HAP-1 (cell line): ENCODE results near the gene TEDC1.

Experiments used
- DNase-seq, 2 experiments: peaks; one replicate each; pipeline ENCODE4 v3.0.0-alpha.2; 2016 to 2020; ENCODE audit warnings: low spot score in 2 of 2
- H3K27me3 ChIP-seq: fragments of 250-450 bp; sonication (Bioruptor Pico); 2 replicates; pipeline ENCODE4 v1.5.1; 2020; ENCODE audit warnings: low read depth, mild to moderate bottlenecking, moderate library complexity
- H3K36me3 ChIP-seq: fragments of 250-450 bp; sonication (Bioruptor Pico); replicated peaks from 2 replicates; pipeline ENCODE4 v1.5.1; 2020; ENCODE audit warnings: mild to moderate bottlenecking
- H3K4me1 ChIP-seq: fragments of 250-450 bp; sonication (Bioruptor Pico); 2 replicates; pipeline ENCODE4 v1.5.1; 2020; ENCODE audit warnings: mild to moderate bottlenecking
- H3K4me3 ChIP-seq: fragments of 250-450 bp; sonication (Bioruptor Pico); 2 replicates; pipeline ENCODE4 v1.5.1; 2020; ENCODE audit warnings: mild to moderate bottlenecking, moderate library complexity
- H3K9me3 ChIP-seq: fragments of 250-450 bp; sonication (Bioruptor Pico); 2 replicates; pipeline ENCODE4 v1.5.1; 2020; ENCODE audit warnings: mild to moderate bottlenecking, moderate library complexity
- in situ Hi-C: fragments of 300-500 bp; cut with MboI; formaldehyde crosslinking; loops from 3 replicates; pipeline ENCODE4 v1.14.3; 2020; ENCODE audit warnings: low sequenced_read_pairs, inconsistent platforms, mixed read lengths

TEDC1 gene

GRCh38 chr14:105530285-105531087 is 39.4 kb downstream of the TEDC1 start:
- peaks cover 6% of the 10 kb centered on the region for H3K27me3 ChIP-seq
- in situ Hi-C loops, result loop anchor here (5.0 kb wide), 1 partner anchor 153 kb away; no protein-coding TSS in a partner anchor
- H3K4me3 ChIP-seq, result no peak overlapping the region
- peaks cover 3% of the 10 kb centered on the region; the same call in 1 of the 2 replicates for H3K4me1 ChIP-seq
- H3K9me3 ChIP-seq, result no peaks in the 10 kb centered on the region
- DNase-seq, result no peak
- peaks cover 5% of the 10 kb centered on the region for H3K36me3 ChIP-seq

GRCh38 chr14:105531088-105531893 is 40.2 kb downstream of the TEDC1 start:
- H3K4me3 ChIP-seq, result no peak overlapping the region
- H3K27me3 ChIP-seq, result no peaks in the 10 kb centered on the region
- peaks cover 5% of the 10 kb centered on the region for H3K36me3 ChIP-seq
- no peaks in the 10 kb centered on the region for H3K9me3 ChIP-seq
- DNase-seq, result no peak
- in situ Hi-C loops, result loop anchor here (5.0 kb wide), 1 partner anchor 154 kb away; no protein-coding TSS in a partner anchor
- peaks cover 3% of the 10 kb centered on the region; the same call in 1 of the 2 replicates for H3K4me1 ChIP-seq

GRCh38 chr14:105531894-105532623 is 41.0 kb downstream of the TEDC1 start:
- no peaks in the 10 kb centered on the region for H3K9me3 ChIP-seq
- in situ Hi-C loops, result loop anchor here (5.0 kb wide), 1 partner anchor 155 kb away; no protein-coding TSS in a partner anchor
- H3K4me3 ChIP-seq, result no peak overlapping the region
- H3K4me1 ChIP-seq, result peaks cover 3% of the 10 kb centered on the region; the same call in 1 of the 2 replicates
- peaks cover 4% of the 10 kb centered on the region; the same call in 1 of the 2 replicates for H3K27me3 ChIP-seq
- no peak for DNase-seq
- peaks cover 5% of the 10 kb centered on the region for H3K36me3 ChIP-seq

DNA sequence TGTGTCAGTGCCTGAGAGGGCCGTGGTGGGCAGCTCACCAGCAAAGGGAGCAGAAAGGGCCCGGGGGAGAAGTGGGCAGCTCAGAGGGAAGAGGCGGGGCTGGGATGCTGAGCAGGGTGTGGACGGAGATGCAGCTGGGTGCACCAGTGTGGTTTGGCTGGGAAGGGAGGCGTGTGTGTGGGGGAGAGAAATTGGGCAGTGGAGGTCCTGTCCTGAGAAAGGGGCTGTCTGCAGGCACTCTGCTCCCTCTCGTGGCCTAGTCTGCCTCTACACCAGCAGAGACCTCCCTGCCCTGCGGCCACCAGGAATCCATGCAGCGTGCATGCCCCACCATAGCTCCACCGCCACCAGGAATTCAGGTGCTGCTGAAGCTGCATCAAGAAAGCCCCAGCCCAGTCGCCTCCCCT is 41.7 kb downstream of the TEDC1 start:
- Histone ChIP-seq H3K27me3 (peaks cover 4% of the 10 kb centered on the region), H3K4me3 (no peak overlapping the region), H3K36me3 (peaks cover 5% of the 10 kb centered on the region), H3K4me1 (peaks cover 1% of the 10 kb centered on the region; the same call in 1 of the 2 replicates), H3K9me3 (no peaks in the 10 kb centered on the region)
- in situ Hi-C loops, result loop anchor here (5.0 kb wide), 1 partner anchor 155 kb away; no protein-coding TSS in a partner anchor
- DNase-seq, result peak; percentile 54 to 79

- no peak for DNase-seq
- in situ Hi-C loops, result loop anchor here (5.0 kb wide), 1 partner anchor 156 kb away; no protein-coding TSS in a partner anchor
- Histone ChIP-seq H3K4me1 (no peaks in the 10 kb centered on the region), H3K27me3 (peaks cover 4% of the 10 kb centered on the region), H3K36me3 (peaks cover 5% of the 10 kb centered on the region), H3K4me3 (no peak overlapping the region), H3K9me3 (no peaks in the 10 kb centered on the region)
Measured at GRCh38 chr14:105533391-105533790, 42.3 kb downstream of the TEDC1 start.

GRCh38 chr14:105533811-105534498 is 42.9 kb downstream of the TEDC1 start:
- Histone ChIP-seq H3K36me3 (peaks cover 3% of the 10 kb centered on the region), H3K4me3 (no peak overlapping the region), H3K4me1 (no peaks in the 10 kb centered on the region), H3K27me3 (peaks cover 4% of the 10 kb centered on the region), H3K9me3 (no peaks in the 10 kb centered on the region)
- in situ Hi-C loops, result loop anchor here (5.0 kb wide), 1 partner anchor 157 kb away; no protein-coding TSS in a partner anchor
- DNase-seq, result no peak

- H3K27me3 ChIP-seq, result peaks cover 4% of the 10 kb centered on the region
Measured at GRCh38 chr14:105534586-105534985, 43.5 kb downstream of the TEDC1 start.

GRCh38 chr14:105536051-105536450 is 45.0 kb downstream of the TEDC1 start:
- H3K36me3 ChIP-seq, result no peaks in the 10 kb centered on the region
- no peak overlapping the region for H3K4me3 ChIP-seq
- H3K9me3 ChIP-seq, result no peaks in the 10 kb centered on the region
- in situ Hi-C loops, result no loop called here
- no peak for DNase-seq
- no peaks in the 10 kb centered on the region for H3K4me1 ChIP-seq
- H3K27me3 ChIP-seq, result peaks cover 4% of the 10 kb centered on the region

More at GRCh38 chr14:105534586-105534985, 43.5 kb downstream of the TEDC1 start:
- no peak for DNase-seq
- no peak overlapping the region for H3K4me3 ChIP-seq
- no peaks in the 10 kb centered on the region for H3K36me3 ChIP-seq
- in situ Hi-C loops, result loop anchor here (5.0 kb wide), 1 partner anchor 157 kb away; no protein-coding TSS in a partner anchor
- H3K4me1 ChIP-seq, result no peaks in the 10 kb centered on the region
- no peaks in the 10 kb centered on the region for H3K9me3 ChIP-seq

- H3K4me3 ChIP-seq, result no peak overlapping the region
- no peaks in the 10 kb centered on the region for H3K36me3 ChIP-seq
- in situ Hi-C loops, result no loop called here
- no peak for DNase-seq
- H3K4me1 ChIP-seq, result no peaks in the 10 kb centered on the region
- no peaks in the 10 kb centered on the region for H3K9me3 ChIP-seq
- peaks cover 4% of the 10 kb centered on the region for H3K27me3 ChIP-seq
Measured at GRCh38 chr14:105536691-105537579, 45.9 kb downstream of the TEDC1 start.

DNA sequence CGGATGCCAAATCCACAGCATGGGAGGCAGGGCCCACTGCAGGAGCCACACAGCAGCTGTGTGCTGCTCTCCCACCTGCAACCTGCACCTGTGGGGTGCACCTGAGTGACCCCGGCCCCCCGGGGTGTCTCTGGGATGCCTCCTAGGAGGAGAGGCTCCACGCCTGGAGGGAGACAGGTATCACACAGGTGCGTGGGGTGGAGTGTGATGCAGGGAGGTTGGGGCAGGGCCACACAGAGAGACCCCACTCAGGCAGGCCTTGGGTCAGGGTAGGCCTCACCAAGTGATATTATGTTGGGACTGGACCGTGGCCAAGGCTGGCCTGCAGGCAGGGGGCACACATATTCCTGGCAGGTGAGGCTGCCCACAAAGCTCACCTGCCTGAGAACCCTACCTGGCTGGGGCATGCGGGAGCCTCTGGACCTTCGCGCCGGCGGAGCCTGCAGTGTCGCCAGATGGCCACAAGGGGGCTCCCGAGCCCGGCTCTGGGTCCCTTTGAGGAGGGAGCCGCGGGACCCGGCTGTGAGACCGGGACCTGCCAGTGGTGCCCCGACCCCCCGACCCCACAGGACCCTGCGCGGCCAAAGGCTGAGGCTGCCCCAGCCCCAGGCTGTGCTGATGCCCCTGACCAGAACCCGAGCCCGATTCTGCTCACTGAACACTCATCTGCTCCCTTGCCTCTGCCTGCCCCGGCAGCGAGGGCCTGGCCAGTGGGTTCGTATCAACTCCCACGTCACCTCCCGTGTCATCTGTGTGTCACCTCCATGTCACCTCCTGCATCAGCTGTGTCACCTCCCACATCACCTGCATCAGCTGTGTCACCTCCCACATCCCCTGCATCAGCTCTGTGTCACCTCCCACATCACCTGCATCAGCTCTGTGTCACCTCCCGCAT is 46.8 kb downstream of the TEDC1 start:
- Histone ChIP-seq H3K27me3 (peaks cover 7% of the 10 kb centered on the region), H3K9me3 (no peaks in the 10 kb centered on the region), H3K4me3 (no peak overlapping the region), H3K4me1 (no peaks in the 10 kb centered on the region), H3K36me3 (no peaks in the 10 kb centered on the region)
- DNase-seq, result peak in 1 of 2 experiments; percentile 79
- in situ Hi-C loops, result no loop called here

DNA sequence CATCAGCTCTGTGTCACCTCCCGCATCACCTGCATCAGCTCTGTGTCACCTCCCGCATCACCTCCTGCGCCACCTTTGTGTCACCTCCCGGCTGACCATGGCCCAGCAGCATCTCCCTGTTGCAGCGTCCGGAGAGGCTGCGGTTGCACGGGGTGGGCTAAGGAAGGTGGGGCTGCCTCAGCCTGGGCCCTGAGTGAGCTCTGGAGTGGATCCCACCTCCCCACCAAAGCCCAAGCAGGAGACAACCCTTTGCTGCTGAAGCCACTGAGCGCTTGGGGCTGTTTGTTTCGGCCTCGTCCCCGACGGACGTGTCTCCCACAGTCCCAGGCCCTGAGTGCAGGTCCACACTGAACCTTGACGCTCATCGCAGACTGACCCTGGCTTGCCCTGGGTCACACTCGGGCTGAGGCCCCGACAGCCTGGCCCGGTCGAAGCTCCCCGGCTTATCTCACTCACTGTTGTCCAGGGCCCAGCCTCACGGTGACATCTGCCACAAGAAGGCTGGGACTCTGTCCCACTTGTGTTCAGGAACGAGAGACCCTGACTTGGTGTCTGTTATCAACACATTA is 47.5 kb downstream of the TEDC1 start:
- H3K9me3 ChIP-seq, result no peaks in the 10 kb centered on the region
- no peaks in the 10 kb centered on the region for H3K4me1 ChIP-seq
- no peak for DNase-seq
- H3K27me3 ChIP-seq, result peaks cover 7% of the 10 kb centered on the region
- no peaks in the 10 kb centered on the region for H3K36me3 ChIP-seq
- in situ Hi-C loops, result no loop called here
- no peak overlapping the region for H3K4me3 ChIP-seq
